Endometrium (tissue), 2 donors: ENCODE results near the gene MEA1.

Source experiments
- FAIRE-seq: peaks from 2 replicates; lab custom pipeline; 2012; peaks lifted over from hg19 to GRCh38; lab: Jason Lieb, UNC
- donor health status: control.
- donor health status: control.

The MEA1 gene

GRCh38 chr6:43038727-43039126 lies 25.0 kb upstream of the MEA1 start:
- no peak for FAIRE-seq

- FAIRE-seq = no peak
Observed at GRCh38 chr6:43037706-43038105, 24.0 kb upstream of the MEA1 start.

GRCh38 chr6:43037197-43037596 lies 23.5 kb upstream of the MEA1 start:
- FAIRE-seq = no peak

GRCh38 chr6:43036712-43037111 lies 23.0 kb upstream of the MEA1 start:
- FAIRE-seq = no peak

- FAIRE-seq = no peak
Observed at GRCh38 chr6:43035495-43036194, 21.9 kb upstream of the MEA1 start.

- no peak for FAIRE-seq
Observed at GRCh38 chr6:43034190-43034525, 20.4 kb upstream of the MEA1 start.

GRCh38 chr6:43033496-43034189 lies 19.9 kb upstream of the MEA1 start:
- FAIRE-seq = no peak

- no peak for FAIRE-seq
Observed at GRCh38 chr6:43032326-43032725, 18.6 kb upstream of the MEA1 start.

GRCh38 chr6:43029120-43029519 lies 15.4 kb upstream of the MEA1 start:
- no peak for FAIRE-seq

GRCh38 chr6:43026365-43026764 lies 12.6 kb upstream of the MEA1 start:
- no peak for FAIRE-seq

- no peak for FAIRE-seq
Observed at GRCh38 chr6:43024436-43024835, 10.7 kb upstream of the MEA1 start.

GRCh38 chr6:43021270-43022047 lies 7.7 kb upstream of the MEA1 start, which contains the start of gene RRP36:
Gene RRP36 (plus strand): TSS chr6:43021623. CDS start chr6:43021655, 32 bp downstream.
- FAIRE-seq = no peak

- FAIRE-seq = no peak
Observed at GRCh38 chr6:43020847-43021246, 7.1 kb upstream of the MEA1 start.

GRCh38 chr6:43020052-43020705 lies 6.4 kb upstream of the MEA1 start:
- FAIRE-seq = no peak

GRCh38 chr6:43019152-43019551 lies 5.4 kb upstream of the MEA1 start:
- FAIRE-seq = no peak

- no peak for FAIRE-seq
Observed at GRCh38 chr6:43016943-43017334, 3.2 kb upstream of the MEA1 start.

GRCh38 chr6:43016176-43016942 lies 2.6 kb upstream of the MEA1 start:
- no peak for FAIRE-seq

- FAIRE-seq = no peak
Observed at GRCh38 chr6:43014434-43014909, 726 bp upstream of the MEA1 start.

GRCh38 chr6:43013097-43013842 lies 476 bp downstream of the MEA1 start:
- no peak for FAIRE-seq

- no peak for FAIRE-seq
Observed at GRCh38 chr6:43012364-43012763, 1.4 kb downstream of the MEA1 start.

GRCh38 chr6:43011207-43011606 lies 2.5 kb downstream of the MEA1 start:
- no peak for FAIRE-seq
